Measurements from ENCODE around the gene FCRL3.
A peak's percentile ranks its signal among the peaks of the same experiment; 100 is the strongest.
"Not testable (repeated sequence)": the region's sequence is repeated elsewhere in the genome, so short reads cannot be mapped to it uniquely, and the experiment has no call there.

Gene FCRL3, protein sequence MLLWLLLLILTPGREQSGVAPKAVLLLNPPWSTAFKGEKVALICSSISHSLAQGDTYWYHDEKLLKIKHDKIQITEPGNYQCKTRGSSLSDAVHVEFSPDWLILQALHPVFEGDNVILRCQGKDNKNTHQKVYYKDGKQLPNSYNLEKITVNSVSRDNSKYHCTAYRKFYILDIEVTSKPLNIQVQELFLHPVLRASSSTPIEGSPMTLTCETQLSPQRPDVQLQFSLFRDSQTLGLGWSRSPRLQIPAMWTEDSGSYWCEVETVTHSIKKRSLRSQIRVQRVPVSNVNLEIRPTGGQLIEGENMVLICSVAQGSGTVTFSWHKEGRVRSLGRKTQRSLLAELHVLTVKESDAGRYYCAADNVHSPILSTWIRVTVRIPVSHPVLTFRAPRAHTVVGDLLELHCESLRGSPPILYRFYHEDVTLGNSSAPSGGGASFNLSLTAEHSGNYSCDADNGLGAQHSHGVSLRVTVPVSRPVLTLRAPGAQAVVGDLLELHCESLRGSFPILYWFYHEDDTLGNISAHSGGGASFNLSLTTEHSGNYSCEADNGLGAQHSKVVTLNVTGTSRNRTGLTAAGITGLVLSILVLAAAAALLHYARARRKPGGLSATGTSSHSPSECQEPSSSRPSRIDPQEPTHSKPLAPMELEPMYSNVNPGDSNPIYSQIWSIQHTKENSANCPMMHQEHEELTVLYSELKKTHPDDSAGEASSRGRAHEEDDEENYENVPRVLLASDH

DNA sequence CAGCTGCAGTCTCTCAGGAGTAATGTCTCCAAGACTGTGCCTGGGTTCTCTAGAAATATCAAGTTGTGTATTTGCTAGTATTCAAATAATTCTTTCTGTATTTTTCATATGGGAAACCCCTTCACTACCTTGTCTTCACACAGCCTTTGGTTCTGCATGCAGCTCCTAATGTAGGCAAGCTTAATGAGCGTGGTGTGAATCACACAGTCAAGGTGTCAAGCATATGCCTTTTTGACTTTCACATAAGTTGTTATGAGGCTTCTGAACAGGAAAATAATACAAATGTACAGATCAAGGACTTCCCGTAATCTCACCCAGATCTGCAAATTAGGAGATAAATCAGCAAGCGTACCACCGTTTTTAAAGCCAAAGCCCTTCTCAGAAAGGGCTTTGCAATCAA is at the start of gene FCRL3:
TSS of gene FCRL3 (minus strand) at position 38 of the 400 bp plus-strand sequence. CDS start 280 bp downstream, outside the sequence.
- no peaks in the 10 kb centered on the region for H3K4me1 ChIP-seq (ENCODE audit: insufficient read depth, low read length, poor library complexity, severe bottlenecking)
- H3K79me2 ChIP-seq (ENCODE audit: insufficient read depth, low read length), result no peaks in the 10 kb centered on the region
- no peaks in the 10 kb centered on the region for H3F3A ChIP-seq (ENCODE audit: low read depth)
- H2AFZ ChIP-seq (ENCODE audit: low read length), result no peak within 1 kb of the TSS
- TF ChIP-seq, protein P1, sequence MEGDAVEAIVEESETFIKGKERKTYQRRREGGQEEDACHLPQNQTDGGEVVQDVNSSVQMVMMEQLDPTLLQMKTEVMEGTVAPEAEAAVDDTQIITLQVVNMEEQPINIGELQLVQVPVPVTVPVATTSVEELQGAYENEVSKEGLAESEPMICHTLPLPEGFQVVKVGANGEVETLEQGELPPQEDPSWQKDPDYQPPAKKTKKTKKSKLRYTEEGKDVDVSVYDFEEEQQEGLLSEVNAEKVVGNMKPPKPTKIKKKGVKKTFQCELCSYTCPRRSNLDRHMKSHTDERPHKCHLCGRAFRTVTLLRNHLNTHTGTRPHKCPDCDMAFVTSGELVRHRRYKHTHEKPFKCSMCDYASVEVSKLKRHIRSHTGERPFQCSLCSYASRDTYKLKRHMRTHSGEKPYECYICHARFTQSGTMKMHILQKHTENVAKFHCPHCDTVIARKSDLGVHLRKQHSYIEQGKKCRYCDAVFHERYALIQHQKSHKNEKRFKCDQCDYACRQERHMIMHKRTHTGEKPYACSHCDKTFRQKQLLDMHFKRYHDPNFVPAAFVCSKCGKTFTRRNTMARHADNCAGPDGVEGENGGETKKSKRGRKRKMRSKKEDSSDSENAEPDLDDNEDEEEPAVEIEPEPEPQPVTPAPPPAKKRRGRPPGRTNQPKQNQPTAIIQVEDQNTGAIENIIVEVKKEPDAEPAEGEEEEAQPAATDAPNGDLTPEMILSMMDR (conservative IDR thresholded peaks at IDR 0.05; ENCODE audit: low read length), result no peak
- TF ChIP-seq EZH2phosphoT487 (IDR thresholded peaks at IDR 0.05; ENCODE audit: borderline replicate concordance), result no peak
- no peaks in the 10 kb centered on the region for H3K9me3 ChIP-seq (ENCODE audit: insufficient read depth, low read depth, low read length)
- H3K4me3 ChIP-seq (ENCODE audit: low read length, poor library complexity, severe bottlenecking), result no peak within 1 kb of the TSS
- H3K36me3 ChIP-seq (ENCODE audit: insufficient read depth, low read length), result no peaks in the 10 kb centered on the region
- no peaks in the 10 kb centered on the region for H4K20me1 ChIP-seq (ENCODE audit: insufficient read depth, low read length, poor library complexity, severe bottlenecking)
- no peak within 1 kb of the TSS for H3K4me2 ChIP-seq (ENCODE audit: low read depth, low read length, poor library complexity, severe bottlenecking)
- no peaks in the 10 kb centered on the region for H3K27me3 ChIP-seq (ENCODE audit: insufficient read depth, low read length, poor library complexity, severe bottlenecking)
- no peak within 1 kb of the TSS for H3K9ac ChIP-seq (ENCODE audit: low read depth, low read length, poor library complexity, severe bottlenecking)
- H3K9me2 ChIP-seq (replicated peaks; ENCODE audit: low read depth, low read length), result no peaks in the 10 kb centered on the region

GRCh38 chr1:157748262-157748817 is 47.8 kb upstream of the FCRL3 start:
- no peaks in the 10 kb centered on the region for H3K9me3 ChIP-seq (ENCODE audit: insufficient read depth, low read depth, low read length)
- H3F3A ChIP-seq (ENCODE audit: low read depth), result no peaks in the 10 kb centered on the region
- H3K9ac ChIP-seq (ENCODE audit: low read depth, low read length, poor library complexity, severe bottlenecking), result no peak overlapping the region
- H3K4me1 ChIP-seq (ENCODE audit: insufficient read depth, low read length, poor library complexity, severe bottlenecking), result peaks cover 28% of the 10 kb centered on the region
- H3K9me2 ChIP-seq (replicated peaks; ENCODE audit: low read depth, low read length), result no peaks in the 10 kb centered on the region
- H3K4me2 ChIP-seq (ENCODE audit: low read depth, low read length, poor library complexity, severe bottlenecking), result peak overlapping the region; percentile 8
- TF ChIP-seq EZH2phosphoT487 (IDR thresholded peaks at IDR 0.05; ENCODE audit: borderline replicate concordance), result no peak
- TF ChIP-seq, protein P1 (conservative IDR thresholded peaks at IDR 0.05; ENCODE audit: low read length), result no peak
- no peaks in the 10 kb centered on the region for H3K36me3 ChIP-seq (ENCODE audit: insufficient read depth, low read length)
- H4K20me1 ChIP-seq (ENCODE audit: insufficient read depth, low read length, poor library complexity, severe bottlenecking), result no peaks in the 10 kb centered on the region
- H3K4me3 ChIP-seq (ENCODE audit: low read length, poor library complexity, severe bottlenecking), result no peak overlapping the region
- no peaks in the 10 kb centered on the region for H3K79me2 ChIP-seq (ENCODE audit: insufficient read depth, low read length)
- 0 out of 2 replicates have a peak overlapping the region, but pooled peaks have one; percentile 9 for H2AFZ ChIP-seq (ENCODE audit: low read length)
- H3K27me3 ChIP-seq (ENCODE audit: insufficient read depth, low read length, poor library complexity, severe bottlenecking), result no peaks in the 10 kb centered on the region

- no peak overlapping the region for H3K9ac ChIP-seq (ENCODE audit: low read depth, low read length, poor library complexity, severe bottlenecking)
- TF ChIP-seq, protein P1 (conservative IDR thresholded peaks at IDR 0.05; ENCODE audit: low read length), result 0 out of 2 replicates have a peak, but pooled peaks have one; percentile 18
- TF ChIP-seq EZH2phosphoT487 (IDR thresholded peaks at IDR 0.05; ENCODE audit: borderline replicate concordance), result no peak
- H3K27me3 ChIP-seq (ENCODE audit: insufficient read depth, low read length, poor library complexity, severe bottlenecking), result no peaks in the 10 kb centered on the region
- H4K20me1 ChIP-seq (ENCODE audit: insufficient read depth, low read length, poor library complexity, severe bottlenecking), result no peaks in the 10 kb centered on the region
- H2AFZ ChIP-seq (ENCODE audit: low read length), result no peak overlapping the region
- H3K9me3 ChIP-seq (ENCODE audit: insufficient read depth, low read depth, low read length), result no peaks in the 10 kb centered on the region
- H3K36me3 ChIP-seq (ENCODE audit: insufficient read depth, low read length), result no peaks in the 10 kb centered on the region
- H3K4me3 ChIP-seq (ENCODE audit: low read length, poor library complexity, severe bottlenecking), result no peak overlapping the region
- H3K4me1 ChIP-seq (ENCODE audit: insufficient read depth, low read length, poor library complexity, severe bottlenecking), result peaks cover 4% of the 10 kb centered on the region
- no peaks in the 10 kb centered on the region for H3K9me2 ChIP-seq (replicated peaks; ENCODE audit: low read depth, low read length)
- H3K79me2 ChIP-seq (ENCODE audit: insufficient read depth, low read length), result no peaks in the 10 kb centered on the region
- H3K4me2 ChIP-seq (ENCODE audit: low read depth, low read length, poor library complexity, severe bottlenecking), result no peak overlapping the region
- H3F3A ChIP-seq (ENCODE audit: low read depth), result no peaks in the 10 kb centered on the region
Observed at GRCh38 chr1:157739229-157739901, 38.8 kb upstream of the FCRL3 start.

DNA sequence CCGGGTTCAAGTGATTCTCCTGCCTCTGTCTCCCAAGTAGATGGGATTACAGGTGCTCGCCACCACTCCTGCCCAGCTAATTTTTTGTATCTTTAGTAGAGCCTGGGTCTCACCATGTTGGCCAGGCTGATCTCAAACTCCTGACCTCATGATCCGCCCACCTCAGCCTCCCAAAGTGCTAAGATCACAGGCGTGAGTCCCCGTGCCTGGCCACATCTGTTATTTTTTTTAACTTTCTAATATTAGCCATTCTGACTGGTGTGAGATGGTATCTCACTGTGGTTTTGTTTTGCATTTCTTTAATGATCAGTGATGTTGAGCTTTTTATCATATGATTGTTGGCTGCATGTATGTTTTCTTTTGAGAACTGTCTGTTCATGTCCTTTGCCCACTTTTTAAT is 35.4 kb upstream of the FCRL3 start:
- not testable (repeated sequence) for H3K36me3 ChIP-seq (ENCODE audit: insufficient read depth, low read length); H4K20me1 ChIP-seq (ENCODE audit: insufficient read depth, low read length, poor library complexity, severe bottlenecking); H3K27me3 ChIP-seq (ENCODE audit: insufficient read depth, low read length, poor library complexity, severe bottlenecking); H2AFZ ChIP-seq (ENCODE audit: low read length); H3K4me1 ChIP-seq (ENCODE audit: insufficient read depth, low read length, poor library complexity, severe bottlenecking); H3K4me2 ChIP-seq (ENCODE audit: low read depth, low read length, poor library complexity, severe bottlenecking); H3K9me2 ChIP-seq (replicated peaks; ENCODE audit: low read depth, low read length); H3K79me2 ChIP-seq (ENCODE audit: insufficient read depth, low read length); H3K9me3 ChIP-seq (ENCODE audit: insufficient read depth, low read depth, low read length); H3K9ac ChIP-seq (ENCODE audit: low read depth, low read length, poor library complexity, severe bottlenecking); H3K4me3 ChIP-seq (ENCODE audit: low read length, poor library complexity, severe bottlenecking); H3F3A ChIP-seq (ENCODE audit: low read depth)

All from Loucy (cell line).